Endothelial cell of umbilical vein (primary cell): ENCODE measurements around the gene EPHA4. TPM values are rescaled to one million over a fixed set of nuclear protein-coding genes. Genes with fewer than 3 reads are reported as not detected.

Experiments
- BruUV-seq: library from RNA; stranded (reverse); fragments of 400-500 nt; replicated peaks from 2 replicates; lab custom pipeline; 2021; lab: Mats Ljungman, UMichigan
- CTCF ChIA-PET: fragments of 300-600, 350-600 bp; sonication (Branson Sonifier 250); formaldehyde crosslinking; loops from one replicate; lab custom pipeline; 2021; ENCODE audit warnings: antibody characterized with exemption, inconsistent platforms; lab: Charles Lee
- POLR2A ChIA-PET: fragments of 300-600, 350-600 bp; sonication (Branson Sonifier 250); formaldehyde crosslinking; loops from one replicate; lab custom pipeline; 2021; ENCODE audit warnings: antibody characterized with exemption, inconsistent platforms; lab: Charles Lee
- DNase-seq: peaks from one replicate; pipeline ENCODE4 v3.0.0-alpha.2; 2011; ENCODE audit warnings: low read depth, low spot score
- FAIRE-seq: peaks from 2 replicates; lab custom pipeline; 2011; peaks lifted over from hg19 to GRCh38; lab: Jason Lieb, UNC
- H2AFZ ChIP-seq: 2 replicates; pipeline ENCODE4 v1.6.0; 2012; ENCODE audit warnings: low read depth, low read length, control low read depth, inconsistent platforms
- H3K27ac ChIP-seq: 2 replicates; pipeline ENCODE4 v1.5.1; 2011; ENCODE audit warnings: low read depth, mild to moderate bottlenecking, control low read depth, low read length, moderate library complexity; ENCODE audit not compliant: insufficient read depth
- H3K27me3 ChIP-seq, 2 experiments: 2 replicates each; pipeline versions ENCODE4 v1.6.0 to v1.6.1; 2011; ENCODE audit warnings: low read length in 2 of 2, mixed read lengths in 1 of 2; ENCODE audit not compliant: control insufficient read depth in 2 of 2, insufficient read depth in 2 of 2
- H3K36me3 ChIP-seq, 2 experiments: 2 replicates in 1 of 2; 3 replicates in 1 of 2; pipeline ENCODE4 v1.5.1; 2011; ENCODE audit warnings: low read length in 2 of 2, mild to moderate bottlenecking in 1 of 2, moderate library complexity in 1 of 2; ENCODE audit not compliant: control insufficient read depth in 2 of 2, insufficient read depth in 2 of 2; ENCODE audit errors: extremely low read depth in 1 of 2
- H3K4me1 ChIP-seq: 3 replicates; pipeline ENCODE4 v1.5.1; 2011; ENCODE audit warnings: mild to moderate bottlenecking, low read length; ENCODE audit not compliant: control insufficient read depth, insufficient read depth; ENCODE audit errors: extremely low read depth
- H3K4me2 ChIP-seq: 2 replicates; pipeline ENCODE4 v1.6.1; 2011; ENCODE audit warnings: low read length, control low read depth, mixed read lengths; ENCODE audit not compliant: insufficient read depth
- H3K4me3 ChIP-seq, 3 experiments: fragments of 200-600 bp in 1 of 3; sonication (generic), shearing (Covaris generic) in 1 of 3; replicated peaks in 1 of 3; 2 replicates each; pipeline ENCODE4 v1.5.1; 2011 to 2016; ENCODE audit warnings: control low read depth in 3 of 3, low read length in 3 of 3, mild to moderate bottlenecking in 2 of 3, inconsistent platforms in 1 of 3, low read depth in 1 of 3, moderate library complexity in 1 of 3; ENCODE audit not compliant: insufficient read depth in 1 of 3
- H3K79me2 ChIP-seq: 2 replicates; pipeline ENCODE4 v1.6.0; 2012; ENCODE audit warnings: low read length, inconsistent platforms; ENCODE audit not compliant: control insufficient read depth, insufficient read depth
- H3K9ac ChIP-seq: replicated peaks from 2 replicates; pipeline ENCODE3; 2011; ENCODE audit warnings: low read length, control low read depth; ENCODE audit not compliant: insufficient read depth; ENCODE audit errors: extremely low read depth
- H3K9me1 ChIP-seq: replicated peaks from 3 replicates; pipeline ENCODE4 v1.6.0; 2011; ENCODE audit warnings: mild to moderate bottlenecking, low read length; ENCODE audit not compliant: control insufficient read depth, insufficient read depth; ENCODE audit errors: extremely low read depth
- H3K9me3 ChIP-seq: replicated peaks from 2 replicates; pipeline ENCODE4 v1.5.1; 2012; ENCODE audit warnings: low read length, inconsistent platforms; ENCODE audit not compliant: control insufficient read depth, insufficient read depth
- H4K20me1 ChIP-seq: replicated peaks from 2 replicates; pipeline ENCODE3; 2011; ENCODE audit warnings: mild to moderate bottlenecking, low read length; ENCODE audit not compliant: control insufficient read depth, insufficient read depth; ENCODE audit errors: extremely low read depth
- CTCF ChIP-seq, 2 donors: IDR thresholded peaks; 1 replicate in 1 of 2; 2 replicates in 1 of 2; pipeline ENCODE4 v1.5.1; 2011; ENCODE audit warnings: low read length in 2 of 2, mild to moderate bottlenecking in 2 of 2, moderate library complexity in 2 of 2, control low read depth in 1 of 2, inconsistent platforms in 1 of 2, low read depth in 1 of 2; ENCODE audit not compliant: insufficient read depth in 1 of 2; ENCODE audit errors: extremely low read depth in 1 of 2
- EZH2 ChIP-seq: IDR thresholded peaks from 2 replicates; pipeline ENCODE4 v1.6.1; 2012; ENCODE audit warnings: borderline replicate concordance, low read depth, mild to moderate bottlenecking, moderate library complexity, low read length, inconsistent platforms; ENCODE audit not compliant: severe bottlenecking
- FOS ChIP-seq: IDR thresholded peaks from 2 replicates; pipeline ENCODE4 v1.6.1; 2011; ENCODE audit warnings: mild to moderate bottlenecking, low read length, moderate library complexity, borderline replicate concordance; ENCODE audit not compliant: insufficient read depth
- GATA2 ChIP-seq: IDR thresholded peaks from 2 replicates; pipeline ENCODE4 v1.7.0; 2011; ENCODE audit warnings: low read depth, mild to moderate bottlenecking, moderate library complexity, mixed read lengths, low read length; ENCODE audit not compliant: insufficient read length, insufficient read depth
- JUN ChIP-seq: IDR thresholded peaks from 2 replicates; pipeline ENCODE4 v1.6.1; 2011; ENCODE audit warnings: borderline replicate concordance, low read depth; ENCODE audit not compliant: insufficient read length, insufficient read depth
- MAX ChIP-seq: IDR thresholded peaks from 2 replicates; pipeline ENCODE4 v1.6.1; 2011; ENCODE audit not compliant: insufficient read depth, insufficient read length
- MYC ChIP-seq: IDR thresholded peaks from one replicate; pipeline ENCODE4 v1.6.1; 2011; ENCODE audit warnings: mild to moderate bottlenecking, low read depth, low read length
- POLR2A ChIP-seq: IDR thresholded peaks from 2 replicates; pipeline ENCODE4 v1.6.1; 2012; ENCODE audit warnings: low read depth, mild to moderate bottlenecking, control low read depth, low read length
- POLR2AphosphoS5 ChIP-seq: IDR thresholded peaks from 2 replicates; pipeline ENCODE4 v1.6.1; 2012; ENCODE audit warnings: low read depth, mild to moderate bottlenecking, control low read depth, low read length, moderate library complexity; ENCODE audit not compliant: insufficient read depth
- dilution Hi-C: fragments of 300-500 bp; cut with MboI; formaldehyde crosslinking; loops from one replicate; pipeline ENCODE4 v1.15.0; 2019; ENCODE audit warnings: low sequenced_read_pairs; ENCODE audit not compliant: extremely low pct_ligation_motif_present
- intact Hi-C: fragments of 100-400 bp; cut with micrococcal nuclease; formaldehyde crosslinking; loops from one replicate; pipeline ENCODE4 v1.10.0; 2022
- polyA plus RNA-seq, 4 experiments: library from polyadenylated mRNA; depleted of rRNA in 3 of 4; stranded (reverse) in 3 of 4; unstranded in 1 of 4; fragments of >200 nt; gene quantifications; 2 replicates each; pipeline versions ENCODE4 v1.2.1 to v1.2.3, GENCODE V29; 2011 to 2012; ENCODE audit warnings: missing spikeins in 1 of 4
- total RNA-seq: library from RNA; stranded (reverse); gene quantifications from 2 replicates; pipeline ENCODE4 v1.2.3, GENCODE V29; 2021

The EPHA4 gene
- total and polyA plus RNA-seq, 2 donors (not counting 3 experiments of a cell fraction or from before 2014, with no cell fraction given), result 11.9 to 19.8 TPM

- Histone ChIP-seq H3K36me3 (no peaks in the 10 kb centered on the region), H3K9ac (no peak overlapping the region), H3K9me3 (no peaks in the 10 kb centered on the region), H3K27ac (no peak overlapping the region), H3K4me1 (no peaks in the 10 kb centered on the region), H3K4me3 (no peak overlapping the region), H3K4me2 (no peak overlapping the region), H2AFZ (no peak overlapping the region), H3K9me1 (no peaks in the 10 kb centered on the region), H4K20me1 (no peaks in the 10 kb centered on the region), H3K27me3 (no peaks in the 10 kb centered on the region), H3K79me2 (no peaks in the 10 kb centered on the region)
- no peak for DNase-seq
- no peak for FAIRE-seq
- ChIA-PET POLR2A (no interaction called here), CTCF (interaction anchor here (1.6 kb wide), 1 partner anchor 163 kb away, joined by 4 read pairs; no protein-coding TSS in a partner anchor)
- no peak for TF ChIP-seq EZH2
- TF ChIP-seq CTCF (IDR thresholded peaks at IDR 0.05; ENCODE audit: extremely low read depth in 1 of 2, insufficient read depth in 1 of 2, low read depth in 1 of 2, low read length in 2 of 2), result no peak
- no peak for TF ChIP-seq POLR2AphosphoS5
- no peak for TF ChIP-seq GATA2
- no peak for TF ChIP-seq MYC
- TF ChIP-seq MAX, result no peak
- no peak for TF ChIP-seq POLR2A
- no peak for TF ChIP-seq JUN
- TF ChIP-seq FOS, result no peak
- intact Hi-C loops (no loop called here), dilution Hi-C loops (no loop called here)
- BruUV-seq, result no TSS peak
These were observed 161.6 kb downstream of the EPHA4 start for GRCh38 chr2:221410487-221410886.
